Choroid plexus epithelial cell (primary cell): ENCODE measurements around the gene LZTS2.

ENCODE experiments used
- DNase-seq: peaks from one replicate; pipeline ENCODE4 v3.0.0-alpha.2; 2010; ENCODE audit warnings: low read depth
- H3K4me3 ChIP-seq: 2 replicates; pipeline ENCODE4 v1.5.1; 2011; ENCODE audit warnings: low read depth, mild to moderate bottlenecking, control low read depth, low read length, moderate library complexity
- CTCF ChIP-seq: conservative IDR thresholded peaks from 2 replicates; pipeline ENCODE4 v1.5.1; 2011; ENCODE audit warnings: low read depth, mild to moderate bottlenecking, control low read depth, inconsistent platforms, low read length, moderate library complexity

The LZTS2 gene

GRCh38 chr10:101042667-101043362 is 43.2 kb downstream of the LZTS2 start:
- peak; percentile 96 for DNase-seq
- peak overlapping the region; percentile 77 for H3K4me3 ChIP-seq
- no peak for TF ChIP-seq CTCF

DNA sequence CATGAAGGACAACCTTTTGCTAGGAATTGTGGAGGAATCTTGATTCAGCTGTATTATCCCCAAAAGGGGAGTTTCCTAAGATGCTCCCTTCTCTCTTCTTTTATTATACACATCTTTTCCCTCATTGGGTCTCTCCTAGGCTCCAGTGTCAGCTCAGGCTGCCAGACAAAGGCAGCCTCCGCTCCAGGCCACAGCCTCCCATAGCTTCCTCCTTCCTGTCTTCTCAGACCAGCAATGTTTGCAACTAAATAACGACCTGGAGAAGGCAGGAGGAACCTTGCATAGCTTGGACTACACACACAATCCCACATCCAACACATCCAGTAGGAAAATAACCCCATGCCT is 43.7 kb downstream of the LZTS2 start:
- DNase-seq: no peak
- peak overlapping the region; percentile 77 for H3K4me3 ChIP-seq
- TF ChIP-seq CTCF: no peak

DNA sequence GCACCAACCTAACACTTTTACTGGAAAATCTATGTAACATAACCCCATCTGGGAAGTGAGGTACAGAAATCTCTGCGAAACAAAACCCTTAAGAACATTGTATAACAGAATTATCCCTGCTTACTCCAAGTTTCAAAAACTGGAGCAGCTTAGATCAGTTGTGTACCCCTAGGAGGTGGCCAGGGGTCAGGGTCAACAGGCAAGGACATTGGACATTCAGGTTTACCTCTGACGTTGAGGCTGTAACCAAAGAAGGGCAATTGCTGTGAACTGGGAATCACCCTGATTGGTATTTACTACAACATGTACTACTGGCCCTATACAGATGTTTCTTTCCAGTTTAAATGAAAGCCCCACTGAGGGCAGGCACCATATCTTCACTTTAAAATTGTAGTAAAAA is 44.5 kb downstream of the LZTS2 start:
- DNase-seq: no peak
- TF ChIP-seq CTCF: no peak
- H3K4me3 ChIP-seq: no peak overlapping the region

- no peak overlapping the region for H3K4me3 ChIP-seq
- no peak for TF ChIP-seq CTCF
- DNase-seq: no peak
Measured at GRCh38 chr10:101046332-101047238, 47.0 kb downstream of the LZTS2 start.

- no peak for TF ChIP-seq CTCF
- no peak for DNase-seq
- H3K4me3 ChIP-seq: no peak overlapping the region
Measured at GRCh38 chr10:101047268-101047667, 47.7 kb downstream of the LZTS2 start.

DNA sequence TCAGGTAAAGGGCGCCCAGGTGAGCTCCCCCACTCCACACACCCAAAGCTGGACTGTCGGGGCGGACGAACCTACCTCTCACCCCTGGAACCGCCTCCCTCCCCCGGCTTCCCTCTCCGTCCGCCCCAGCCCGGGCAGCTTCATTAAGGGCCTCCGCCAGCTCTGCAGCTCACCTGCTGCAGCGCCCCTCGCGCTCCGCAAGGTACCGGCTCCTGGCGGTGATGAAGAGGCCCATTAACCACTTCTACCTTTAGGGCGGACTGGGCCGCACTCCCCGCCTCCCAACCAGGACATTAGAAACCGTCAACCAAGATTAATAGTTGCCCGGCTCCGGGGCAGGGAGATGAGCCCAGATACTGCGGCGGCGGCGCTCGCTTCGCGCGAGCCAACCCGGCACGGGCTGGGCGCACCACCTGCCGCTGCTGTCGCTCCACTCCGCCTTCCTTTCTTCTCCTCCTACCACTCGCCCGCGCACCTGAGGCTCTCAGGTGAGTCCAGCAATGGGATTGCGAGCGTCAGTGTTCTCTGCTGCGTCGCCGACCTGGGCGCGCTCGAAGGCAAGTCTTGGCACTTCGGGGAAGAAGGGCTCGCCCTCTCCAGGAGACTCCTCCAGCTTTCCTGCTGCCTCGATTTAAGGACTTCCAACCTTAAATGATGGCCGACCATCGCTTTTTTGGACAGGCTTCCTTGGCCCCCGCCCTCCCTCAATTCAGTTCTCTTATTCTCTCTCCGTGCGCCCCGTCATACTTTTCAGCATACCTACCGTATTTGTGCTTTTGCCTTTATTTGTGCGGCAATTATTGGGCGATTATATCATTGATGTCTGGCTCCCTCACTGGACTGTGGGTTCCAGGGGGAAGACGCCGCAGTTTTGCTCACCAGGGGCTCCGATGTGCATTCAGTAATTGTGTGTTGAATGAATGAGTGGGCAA is 48.6 kb downstream of the LZTS2 start:
- DNase-seq: no peak
- no peak for TF ChIP-seq CTCF
- H3K4me3 ChIP-seq: no peak overlapping the region
